ENCODE measurements around the gene IL17A.

The IL17A gene

DNA sequence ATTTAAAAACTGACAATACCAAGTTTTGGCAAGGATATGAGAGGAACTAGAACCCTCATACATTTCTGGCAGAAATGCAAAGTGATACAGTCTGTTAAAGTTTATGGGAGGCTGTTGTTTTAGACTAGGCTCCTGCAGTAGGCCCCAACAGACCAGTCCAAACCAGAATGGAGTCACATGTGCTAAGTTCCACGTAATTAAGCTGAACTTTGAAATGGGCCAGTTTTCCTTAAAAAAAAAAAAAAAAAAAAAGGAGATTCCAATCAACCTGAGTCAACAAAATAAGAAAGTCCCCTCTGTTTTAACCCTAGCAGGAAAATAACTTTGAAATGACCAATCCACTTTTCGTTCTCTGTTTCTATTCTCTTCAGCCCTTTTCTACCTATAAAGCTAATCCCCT, 31.6 kb downstream of the IL17A start:
- DNase-seq = no peak

DNA sequence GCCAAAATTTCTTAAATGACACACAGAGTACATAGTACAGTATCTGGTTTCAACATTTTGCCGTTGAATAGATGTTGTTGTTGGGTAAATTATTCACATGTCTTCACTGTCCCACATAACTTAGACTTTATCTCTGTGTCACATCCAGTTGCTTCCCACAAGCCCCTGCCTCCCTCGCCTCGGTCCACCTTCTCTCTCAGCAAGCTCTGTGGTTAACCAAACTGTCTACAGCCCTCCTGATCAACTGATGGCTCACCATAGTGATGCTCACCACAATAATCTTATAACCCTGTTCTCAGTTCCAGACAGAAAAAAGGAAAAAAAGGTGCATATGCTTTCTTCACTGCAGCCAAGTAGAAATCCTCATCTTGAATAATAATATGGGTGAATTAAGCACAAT, 35.1 kb downstream of the IL17A start:
- no peak for DNase-seq

DNA sequence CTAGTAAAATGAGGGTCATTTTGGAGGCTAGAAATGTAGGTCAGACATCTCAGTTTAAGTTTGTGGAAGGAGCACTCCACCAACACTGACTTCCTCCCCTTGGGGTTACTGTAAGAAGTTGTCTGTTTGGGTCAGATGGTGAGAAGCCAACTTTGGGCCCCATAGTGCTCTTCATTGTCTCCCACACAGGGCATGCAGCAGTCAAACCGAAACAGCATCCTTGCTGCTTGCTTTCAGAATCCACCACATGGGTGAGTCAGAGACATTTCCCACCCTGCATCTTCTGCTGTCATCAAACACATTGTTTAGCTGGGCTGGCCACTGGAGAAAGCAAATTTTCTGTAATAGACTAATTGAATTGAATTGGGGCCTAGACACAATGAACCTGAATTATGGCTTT, 41.3 kb downstream of the IL17A start:
- DNase-seq = no peak

GRCh38 chr6:52230685-52231084, 44.5 kb downstream of the IL17A start:
- DNase-seq = no peak

DNA sequence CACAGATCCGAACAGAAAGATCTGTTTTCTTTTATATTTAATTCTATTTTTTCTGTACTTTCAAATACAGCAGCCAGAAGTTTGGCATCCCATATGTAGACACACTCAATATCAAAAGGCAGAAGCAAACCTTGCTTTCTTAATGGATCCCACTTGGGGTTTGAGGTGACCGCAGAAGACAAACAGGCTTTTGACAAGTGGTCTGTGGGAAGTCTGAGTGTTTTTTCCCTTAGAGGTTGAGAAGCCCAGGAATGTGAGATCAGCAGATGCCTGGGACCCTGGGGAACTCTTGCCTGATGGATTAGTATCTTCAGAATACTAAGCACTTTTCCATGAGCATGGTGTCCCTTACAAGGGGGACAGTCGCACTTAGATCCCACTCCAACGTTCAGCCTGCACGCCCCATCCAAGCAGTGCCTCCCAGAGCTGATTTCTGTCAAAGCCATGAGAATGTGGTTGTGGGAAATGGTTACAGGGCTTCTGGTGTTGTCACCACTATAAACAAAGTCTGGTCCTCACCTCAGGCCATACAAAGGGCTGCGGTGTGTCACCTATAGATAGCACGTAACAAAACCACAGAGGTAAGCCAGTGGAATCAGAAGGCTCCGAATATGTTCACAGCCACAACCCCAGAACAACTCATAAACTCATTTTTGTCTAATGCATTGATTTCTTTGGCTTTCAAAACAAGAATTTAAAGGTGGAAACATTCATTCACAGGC, 45.4 kb downstream of the IL17A start:
- DNase-seq = no peak

DNA sequence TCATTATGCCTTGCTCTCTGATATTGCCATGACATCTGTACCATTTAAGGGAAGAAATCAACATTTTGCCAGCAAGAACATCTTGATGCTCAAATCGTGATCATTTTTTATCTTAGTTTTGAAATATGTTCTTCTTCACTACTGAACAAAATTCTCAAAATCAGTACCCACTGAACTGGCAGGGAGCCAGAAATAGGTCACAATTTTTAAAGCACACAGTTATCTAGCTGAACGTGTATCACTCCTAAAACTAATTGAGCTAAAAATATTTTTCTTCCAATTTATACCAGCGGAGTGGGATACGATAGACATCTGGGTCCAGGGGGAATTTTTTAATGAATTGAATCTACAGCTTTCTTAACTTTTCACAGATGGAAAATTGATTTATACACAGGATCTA, 46.8 kb downstream of the IL17A start:
- DNase-seq = no peak

DNA sequence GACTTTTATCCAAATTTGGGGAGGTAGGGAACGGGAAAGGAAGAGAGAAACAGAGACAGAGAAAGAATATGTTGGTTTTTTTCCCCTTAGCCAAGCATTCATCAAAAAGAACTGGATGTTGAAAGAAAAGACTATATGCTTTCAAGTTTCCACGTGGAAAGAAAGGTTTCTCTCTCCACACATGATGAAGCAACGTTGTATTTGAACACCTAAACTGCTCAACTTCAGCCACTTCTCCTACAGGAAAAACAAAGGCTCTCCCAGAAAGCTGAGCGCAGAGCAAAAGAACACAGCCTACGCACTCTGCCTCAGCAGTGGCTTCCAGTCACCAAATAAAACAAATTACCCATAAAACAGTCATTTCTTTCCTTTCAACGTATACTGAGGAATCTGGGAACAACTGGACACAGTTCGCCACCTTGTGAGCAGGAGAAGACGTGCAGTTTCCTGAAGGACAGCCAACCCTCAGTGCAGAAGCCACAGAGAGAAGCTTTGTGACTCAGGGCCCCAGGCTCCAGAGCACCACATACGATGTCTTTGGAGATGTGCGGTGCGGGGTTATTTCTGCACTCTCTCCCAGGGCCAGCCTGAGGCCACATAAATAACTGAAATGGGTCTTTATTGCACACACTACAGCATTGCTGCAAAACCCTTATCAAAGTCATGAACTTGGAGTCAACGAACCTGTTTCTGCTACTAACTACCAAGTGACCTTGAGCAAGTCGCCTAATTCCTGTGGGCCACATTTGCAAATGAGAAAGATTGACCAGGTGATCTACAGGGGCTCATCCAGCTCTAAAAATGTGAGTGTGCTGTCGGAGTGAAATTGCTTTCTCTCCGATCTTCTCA, 48.0 kb downstream of the IL17A start:
- no peak for DNase-seq

Data from activated T-cell treated with anti-CD3 and anti-CD28 coated beads for 4 hours (primary cell).